PC-3 (cell line): ENCODE measurements around the gene RTN4RL2. TPM values are rescaled to one million over a fixed set of nuclear protein-coding genes. Genes with fewer than 3 reads are reported as not detected.

Experiments used
- ATAC-seq: fragments of 200-7000 bp; cut with Tn5 transposase; 2 replicates; pipeline ENCODE4 v1.9.1; 2020; ENCODE audit warnings: mild to moderate bottlenecking, moderate library complexity
- BruUV-seq: library from RNA; stranded (reverse); fragments of 400-500 nt; replicated peaks from 2 replicates; lab custom pipeline; 2021; lab: Mats Ljungman, UMichigan
- CTCF ChIA-PET: fragments of 300-600 bp; sonication (Branson Sonifier 250); formaldehyde crosslinking; loops from one replicate; lab custom pipeline; 2022; ENCODE audit warnings: antibody characterized with exemption; lab: Charles Lee
- POLR2A ChIA-PET: fragments of 300-600 bp; sonication (Branson Sonifier 250); formaldehyde crosslinking; loops from one replicate; lab custom pipeline; 2022; ENCODE audit warnings: antibody characterized with exemption; ENCODE audit not compliant: unreplicated experiment; lab: Charles Lee
- DNase-seq: peaks from one replicate; pipeline ENCODE4 v3.0.0-alpha.2; 2015
- H2AFZ ChIP-seq: fragments of 300-600 bp; sonication (generic); 2 replicates; pipeline ENCODE4 v1.6.0; 2016; ENCODE audit warnings: antibody characterized with exemption, low read length
- H3F3A ChIP-seq: fragments of 300-600 bp; sonication (generic); one replicate; pipeline ENCODE4 v1.6.0; 2017; ENCODE audit warnings: antibody characterized with exemption, low read length, control low read depth, mild to moderate bottlenecking; ENCODE audit not compliant: unreplicated experiment
- H3K27ac ChIP-seq: fragments of 300-600 bp; sonication (generic); 2 replicates; pipeline ENCODE4 v1.5.1; 2016; ENCODE audit warnings: mild to moderate bottlenecking, low read length
- H3K27me3 ChIP-seq: fragments of 300-600 bp; sonication (generic); 2 replicates; pipeline ENCODE4 v1.6.1; 2016; ENCODE audit warnings: low read length, mixed read lengths
- H3K36me3 ChIP-seq: fragments of 300-600 bp; sonication (generic); 2 replicates; pipeline ENCODE4 v1.6.1; 2016; ENCODE audit warnings: low read depth, mixed run types, low read length, mixed read lengths
- H3K4me1 ChIP-seq: fragments of 300-600 bp; sonication (generic); 2 replicates; pipeline ENCODE4 v1.5.1; 2016; ENCODE audit warnings: low read length; ENCODE audit not compliant: insufficient read depth
- H3K4me2 ChIP-seq: fragments of 300-600 bp; sonication (generic); 2 replicates; pipeline ENCODE4 v1.6.0; 2016; ENCODE audit warnings: low read length
- H3K4me3 ChIP-seq: fragments of 300-600 bp; sonication (generic); 2 replicates; pipeline ENCODE4 v1.5.1; 2016; ENCODE audit warnings: mild to moderate bottlenecking, low read length, mixed read lengths
- H3K79me2 ChIP-seq: fragments of 300-600 bp; sonication (generic); 2 replicates; pipeline ENCODE4 v1.6.1; 2017; ENCODE audit warnings: low read length, mixed read lengths
- H3K9ac ChIP-seq: fragments of 300-600 bp; sonication (generic); 2 replicates; pipeline ENCODE4 v1.6.0; 2016; ENCODE audit warnings: mild to moderate bottlenecking, low read length
- H3K9me2 ChIP-seq: fragments of 300-600 bp; sonication (generic); replicated peaks from 2 replicates; pipeline ENCODE4 v1.6.1; 2016; ENCODE audit warnings: mixed run types, low read length, mixed read lengths
- H3K9me3 ChIP-seq: fragments of 300-600 bp; sonication (generic); 2 replicates; pipeline ENCODE4 v1.6.1; 2016; ENCODE audit warnings: low read length, mixed read lengths
- H4K20me1 ChIP-seq: fragments of 300-600 bp; sonication (generic); 2 replicates; pipeline ENCODE4 v1.6.1; 2016; ENCODE audit warnings: low read length, mixed read lengths
- CTCF ChIP-seq: fragments of 300-600 bp; sonication (generic); conservative IDR thresholded peaks from 2 replicates; pipeline ENCODE4 v1.5.1; 2017; ENCODE audit warnings: antibody characterized with exemption, low read depth, mild to moderate bottlenecking, low read length
- EZH2 ChIP-seq: fragments of 300-600 bp; sonication (generic); IDR thresholded peaks from one replicate; pipeline ENCODE4 v1.6.1; 2017; ENCODE audit warnings: antibody characterized with exemption, mild to moderate bottlenecking, low read length; ENCODE audit not compliant: unreplicated experiment
- EZH2phosphoT487 ChIP-seq: fragments of 300-600 bp; sonication (generic); IDR thresholded peaks from 2 replicates; pipeline ENCODE4 v1.6.1; 2018; ENCODE audit warnings: mild to moderate bottlenecking, antibody characterized with exemption, low read length, borderline replicate concordance
- intact Hi-C: fragments of 100-400 bp; cut with micrococcal nuclease; formaldehyde crosslinking; loops from 2 replicates; pipeline ENCODE4 v1.9.0; 2023
- total RNA-seq: library from RNA; depleted of rRNA; stranded (reverse); fragments of >200 nt; gene quantifications from 2 replicates; pipeline ENCODE4 v1.2.3, GENCODE V29; 2014

The RTN4RL2 gene
- total RNA-seq, 1 experiment from 2014 or later: 3.5 TPM

GRCh38 chr11:57458060-57458409, 2.3 kb upstream of the RTN4RL2 start:
- Histone ChIP-seq H3K27me3 (peaks cover 13% of the 10 kb centered on the region), H3F3A (no peaks in the 10 kb centered on the region), H3K9me3 (no peaks in the 10 kb centered on the region), H3K9ac (no peak overlapping the region), H3K4me1 (peaks cover 24% of the 10 kb centered on the region), H3K4me3 (peak overlapping the region; percentile 58), H3K79me2 (no peaks in the 10 kb centered on the region), H3K27ac (no peak overlapping the region), H2AFZ (peak overlapping the region; percentile 90), H3K36me3 (no peaks in the 10 kb centered on the region), H3K4me2 (peak overlapping the region; percentile 77), H4K20me1 (no peaks in the 10 kb centered on the region), H3K9me2 (peaks cover 3% of the 10 kb centered on the region; the same call in 1 of the 2 replicates)
- DNase-seq (peak; percentile 62), ATAC-seq (peak; percentile 4; the same call in 1 of the 2 replicates)
- intact Hi-C loops: no loop called here
- CTCF ChIA-PET: interaction anchor here (0.6 to 2.1 kb wide), 7 partner anchors 18 to 112 kb away, joined by 3 to 21 read pairs (median 4); no protein-coding TSS in a partner anchor
- no TSS peak for BruUV-seq
- POLR2A ChIA-PET: interaction anchor here (0.6 to 0.9 kb wide), 2 partner anchors 112 to 254 kb away, joined by 3 to 38 read pairs; partner anchors contain the start of genes MED19 and TMX2
- TF ChIP-seq EZH2phosphoT487: no peak
- TF ChIP-seq CTCF: no peak
- no peak for TF ChIP-seq EZH2

GRCh38 chr11:57458410-57459163, 1.7 kb upstream of the RTN4RL2 start:
- ATAC-seq (peak; percentile 19), DNase-seq (peak; percentile 60)
- no TSS peak for BruUV-seq
- Histone ChIP-seq H3K9me2 (no peaks in the 10 kb centered on the region; the same call in 1 of the 2 replicates), H3K79me2 (no peaks in the 10 kb centered on the region), H3K4me2 (peak overlapping the region; percentile 77), H3K27me3 (peaks cover 13% of the 10 kb centered on the region), H3K9me3 (no peaks in the 10 kb centered on the region), H3K9ac (no peak overlapping the region), H3K4me1 (peaks cover 24% of the 10 kb centered on the region), H3K27ac (no peak overlapping the region), H4K20me1 (no peaks in the 10 kb centered on the region), H3K36me3 (no peaks in the 10 kb centered on the region), H3K4me3 (peak overlapping the region; percentile 58), H3F3A (no peaks in the 10 kb centered on the region), H2AFZ (peak overlapping the region; percentile 90)
- POLR2A ChIA-PET: interaction anchor here (0.6 to 0.9 kb wide), 3 partner anchors 113 to 342 kb away, joined by 3 to 38 read pairs (median 4); partner anchors contain the start of genes MED19 and TMX2
- CTCF ChIA-PET: interaction anchor here (0.6 to 2.1 kb wide), 9 partner anchors 14 to 113 kb away, joined by 3 to 21 read pairs (median 4); no protein-coding TSS in a partner anchor
- no peak for TF ChIP-seq EZH2phosphoT487
- no peak for TF ChIP-seq EZH2
- peak; percentile 98 for TF ChIP-seq CTCF
- intact Hi-C loops: no loop called here
